GM18502 (cell line): ENCODE measurements around the gene DOLPP1.

Source experiments
- ATAC-seq: cut with Tn5 transposase; IDR thresholded peaks from one replicate; pipeline ENCODE4 v1.9.1; 2021; ENCODE audit warnings: mild to moderate bottlenecking; ENCODE audit not compliant: unreplicated experiment, poor library complexity

DOLPP1 gene

DNA sequence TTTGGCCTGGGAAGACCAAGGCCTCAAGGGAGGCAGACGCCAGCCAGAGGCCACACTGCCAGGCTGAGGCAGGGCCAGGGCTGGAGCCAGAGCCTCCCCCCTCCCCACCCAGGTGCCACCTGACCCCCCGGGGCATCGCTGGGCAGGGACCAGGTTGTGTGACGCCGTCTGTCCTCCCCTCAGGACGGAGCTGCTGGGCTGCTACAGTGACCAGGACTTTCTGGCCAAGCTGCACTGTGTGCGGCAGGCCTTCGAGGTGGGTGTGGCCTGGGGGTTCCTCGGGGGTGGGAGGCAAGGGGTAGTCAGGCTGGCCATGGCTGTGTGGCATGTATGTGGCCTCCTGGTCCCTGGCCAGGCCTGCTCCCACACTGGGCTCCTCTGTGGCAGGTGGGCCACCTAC, 17.9 kb upstream of the DOLPP1 start:
- ATAC-seq = no peak

DNA sequence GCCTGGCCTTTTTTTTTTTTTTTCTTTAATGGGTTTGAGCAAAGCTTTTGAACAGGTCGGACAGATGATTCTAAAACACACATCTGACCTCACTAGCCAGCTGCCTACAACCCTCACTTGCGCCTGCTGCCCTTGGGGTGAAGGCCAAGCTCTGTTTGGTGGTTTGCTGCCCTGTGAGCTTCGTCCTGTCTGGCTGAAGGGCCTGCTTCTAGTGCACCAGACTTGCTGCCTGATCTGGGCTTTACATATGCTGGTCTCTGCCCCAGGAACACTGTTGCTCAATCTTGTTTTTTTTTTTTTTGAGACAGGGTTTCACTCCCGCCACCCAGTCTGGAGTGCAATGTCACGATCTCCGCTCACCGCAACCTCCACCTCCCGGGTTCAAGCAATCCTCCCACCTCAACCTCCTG, 16.4 kb upstream of the DOLPP1 start:
- ATAC-seq = no peak

DNA sequence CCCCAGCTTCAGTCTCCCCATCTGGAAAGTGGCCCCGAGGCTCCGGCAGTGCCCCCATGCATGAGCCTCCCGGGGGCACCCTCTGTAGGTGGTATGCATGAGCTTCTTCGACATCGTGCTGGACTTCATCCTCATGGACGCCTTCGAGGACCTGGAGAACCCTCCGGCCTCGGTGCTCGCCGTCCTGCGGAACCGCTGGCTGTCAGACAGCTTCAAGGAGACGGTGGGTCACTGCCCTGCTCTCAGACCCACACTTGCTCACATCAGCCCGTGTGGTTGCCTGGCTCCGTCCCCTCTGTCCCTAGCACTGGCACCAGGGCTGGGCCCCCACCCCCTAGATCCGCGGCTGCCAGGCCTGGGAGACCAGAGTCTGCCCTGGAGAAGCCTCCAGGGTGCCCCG, 12.8 kb upstream of the DOLPP1 start:
- no peak for ATAC-seq

DNA sequence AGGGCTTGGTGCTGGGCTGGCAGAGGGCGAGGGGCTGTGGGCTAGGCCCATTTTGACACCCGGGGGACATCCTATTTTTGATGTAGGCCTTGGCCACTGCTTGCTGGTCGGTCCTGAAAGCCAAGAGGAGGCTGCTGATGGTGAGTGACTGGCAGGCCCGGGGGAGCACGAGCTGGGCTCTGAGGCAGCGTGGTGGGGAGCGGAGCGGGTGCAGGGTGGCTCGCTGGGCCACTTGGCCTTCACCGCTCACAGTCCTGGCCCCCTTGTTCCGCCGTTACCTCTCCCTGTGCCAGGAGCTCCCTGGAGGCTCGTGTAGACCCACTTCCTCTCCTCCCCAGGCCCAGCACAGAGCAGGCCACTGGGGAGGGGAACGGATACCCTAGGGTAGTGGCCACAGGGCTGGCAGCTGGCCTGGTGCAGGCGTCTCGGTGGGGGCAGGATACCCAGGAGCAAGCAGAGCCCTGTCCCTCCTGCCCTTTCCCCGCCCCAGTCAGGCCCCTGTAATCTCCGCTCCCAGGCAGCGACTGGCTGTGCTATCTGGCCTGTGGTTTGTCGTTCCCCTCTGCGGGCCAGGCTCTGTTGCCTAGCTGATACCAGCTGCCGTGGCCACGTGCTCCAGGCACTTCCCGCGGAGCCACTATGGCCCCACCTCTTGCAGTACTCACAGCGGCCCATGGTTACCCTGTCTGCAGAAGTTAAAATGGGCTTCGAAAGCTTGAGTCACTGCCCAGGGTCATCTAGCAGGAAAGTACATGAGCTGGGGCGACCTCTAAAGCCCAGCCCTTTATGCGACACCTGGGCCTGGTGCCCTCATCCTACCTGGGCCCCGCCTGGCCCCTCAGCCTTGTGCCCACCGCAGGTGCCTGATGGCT, 11.7 kb upstream of the DOLPP1 start:
- no peak for ATAC-seq

DNA sequence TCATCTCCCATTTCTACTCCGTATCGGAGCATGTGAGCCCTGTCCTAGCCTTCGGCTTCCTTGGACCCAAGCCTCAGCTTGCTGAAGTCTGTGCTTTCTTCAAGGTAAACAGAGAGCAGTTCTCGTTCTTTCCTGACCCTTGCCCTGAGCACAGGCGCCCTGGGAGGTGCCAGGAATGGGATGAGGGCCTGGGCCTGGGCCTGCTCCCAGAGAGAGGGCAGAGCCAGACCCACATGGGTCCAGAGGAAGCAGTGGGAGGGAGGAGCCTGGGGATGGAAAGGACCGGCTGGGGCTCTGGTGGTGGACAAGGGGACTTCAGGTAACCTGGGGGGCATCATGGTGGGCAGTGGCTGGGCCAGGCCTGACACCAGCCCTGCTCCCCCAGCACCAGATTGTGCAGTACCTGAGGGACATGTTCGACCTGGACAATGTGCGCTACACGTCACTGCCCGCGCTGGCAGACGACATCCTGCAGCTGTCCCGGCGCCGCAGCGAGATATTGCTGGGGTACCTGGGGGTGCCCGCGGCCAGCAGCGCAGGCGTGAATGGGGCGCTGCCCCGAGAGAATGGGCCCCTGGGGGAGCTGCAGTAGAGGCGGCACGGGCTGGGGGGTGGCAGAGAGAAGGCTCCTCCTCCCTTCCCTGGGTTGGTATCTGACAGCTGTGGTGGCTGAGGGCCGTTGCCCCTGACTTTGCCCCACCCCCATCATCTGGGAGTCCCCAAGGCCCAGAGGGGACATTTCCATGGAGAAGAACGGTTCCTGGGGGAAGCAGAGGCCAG, 10.9 kb upstream of the DOLPP1 start:
- ATAC-seq = no peak

DNA sequence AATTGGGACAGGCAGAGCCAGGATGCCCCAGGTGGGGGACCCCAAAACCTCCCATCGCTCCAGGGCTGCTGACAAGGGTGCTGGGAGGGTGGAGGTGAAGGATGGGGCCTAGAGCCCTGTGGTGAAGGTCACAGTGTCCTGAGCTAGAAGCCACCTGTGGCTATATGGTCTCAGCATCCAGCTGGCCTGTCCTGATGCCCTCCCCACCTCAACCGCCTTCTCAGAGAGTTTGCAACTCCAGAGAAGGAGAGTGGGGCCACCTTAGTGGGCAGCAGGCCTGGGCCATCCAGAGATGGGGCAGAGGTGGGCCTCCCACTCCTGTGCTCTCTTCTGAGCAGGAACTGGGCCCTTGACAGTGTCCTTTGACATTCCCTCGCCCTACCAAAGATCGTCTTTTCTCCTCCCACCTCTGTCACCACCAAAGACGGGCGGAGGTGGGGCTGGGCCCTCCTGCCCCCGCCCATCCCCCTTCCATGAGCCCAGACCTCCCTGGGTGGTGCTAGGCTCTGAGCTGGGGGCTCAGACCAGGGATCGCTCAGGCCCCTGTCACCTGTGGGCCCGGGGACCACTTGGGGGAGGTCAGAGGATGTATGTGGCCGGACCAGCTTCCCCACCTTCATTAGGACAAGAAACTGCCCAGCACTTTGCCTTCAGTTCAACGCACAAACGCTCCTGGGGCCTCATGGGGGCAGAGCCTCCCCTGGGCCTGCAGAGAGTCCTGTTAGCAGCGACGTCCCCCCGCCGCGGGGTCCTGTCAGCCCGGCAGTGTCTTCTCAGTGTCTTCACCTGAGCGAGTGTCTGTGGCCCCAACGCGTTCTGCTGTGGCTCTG, 10.0 kb upstream of the DOLPP1 start:
- ATAC-seq = no peak

DNA sequence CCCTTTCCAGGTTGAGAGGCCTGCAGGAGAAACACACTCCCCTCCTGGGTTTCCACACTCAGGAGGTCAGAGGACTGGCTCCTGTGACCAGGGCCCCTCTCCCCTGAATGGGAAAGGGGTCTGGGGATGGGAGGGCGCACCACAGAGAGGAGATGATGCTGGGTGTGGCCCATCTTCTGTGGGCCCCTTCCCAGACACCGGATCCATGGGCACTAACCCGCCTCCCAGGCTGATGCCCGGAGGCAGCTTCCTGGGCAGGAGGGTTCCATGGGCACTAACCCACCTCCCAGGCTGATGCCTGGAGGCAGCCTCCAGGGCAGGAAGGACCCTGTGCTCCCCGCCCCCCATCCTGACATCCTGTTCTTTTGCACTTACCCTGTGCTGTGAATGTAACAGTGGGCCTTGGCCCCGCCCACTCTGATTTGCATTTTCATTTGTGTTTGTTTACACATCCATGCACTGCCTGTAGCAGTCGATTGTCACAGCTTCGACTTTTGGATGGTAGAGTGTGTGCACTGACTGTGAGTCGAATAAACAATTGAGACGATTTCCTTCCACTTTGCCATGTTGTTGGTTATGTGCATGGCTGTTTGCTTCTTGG, 9.3 kb upstream of the DOLPP1 start:
- no peak for ATAC-seq

DNA sequence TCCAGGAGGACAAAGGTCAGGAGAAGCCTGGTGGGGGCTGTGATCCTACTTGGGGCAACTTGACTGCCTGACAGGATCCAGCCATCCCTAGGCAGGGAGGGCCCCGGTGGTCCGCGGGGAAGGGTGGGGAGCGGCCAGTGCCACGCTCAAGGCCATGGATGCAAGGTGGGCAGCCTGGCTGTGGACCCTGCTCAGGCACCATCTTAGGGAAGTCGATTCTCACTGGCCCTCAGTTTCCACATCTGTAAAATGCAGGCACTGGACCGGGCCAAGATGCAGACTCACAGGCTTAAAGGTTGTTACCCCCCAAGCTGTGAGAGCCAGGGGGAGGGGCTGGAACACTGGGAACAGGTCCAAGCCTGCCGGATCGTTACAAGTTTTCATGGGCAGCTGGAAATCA, 8.7 kb upstream of the DOLPP1 start:
- ATAC-seq = no peak

DNA sequence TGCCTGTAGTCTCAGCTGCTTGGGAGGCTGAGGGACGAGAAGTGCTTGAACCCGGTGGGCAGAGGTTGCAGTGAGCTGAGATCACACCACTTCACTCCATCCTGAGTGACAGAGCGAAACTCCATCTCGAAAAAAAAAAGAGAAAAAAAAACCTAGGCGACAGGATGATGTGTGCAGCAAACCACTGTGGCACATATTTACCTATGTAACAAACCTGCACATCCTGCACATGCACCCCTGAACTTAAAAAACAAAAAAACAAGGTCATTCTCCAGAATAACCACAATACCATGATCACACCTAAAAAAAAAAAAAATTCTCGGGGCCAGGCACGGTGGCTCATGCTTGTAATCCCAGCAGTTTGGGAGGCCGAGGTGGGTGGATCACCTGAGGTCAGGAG, 7.5 kb upstream of the DOLPP1 start:
- no peak for ATAC-seq

DNA sequence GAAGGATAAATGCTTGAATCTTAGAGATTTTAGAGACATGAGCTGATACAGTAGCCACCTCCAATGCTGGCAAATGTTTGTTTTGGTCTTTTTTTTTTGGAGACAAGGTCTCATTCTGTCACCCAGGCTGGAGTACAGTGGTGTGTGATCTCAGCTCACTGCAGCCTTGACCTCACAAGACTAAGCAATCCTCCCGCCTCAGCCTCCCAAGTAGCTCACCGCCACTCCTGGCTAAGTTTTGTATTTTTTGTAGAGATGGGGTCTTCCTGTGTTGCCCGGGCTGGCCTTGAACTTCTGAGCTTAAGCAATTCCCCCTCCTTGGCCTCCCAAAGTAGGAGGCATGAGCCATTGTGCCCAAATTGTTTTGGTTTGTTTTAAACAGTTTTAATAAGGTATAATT, 6.8 kb upstream of the DOLPP1 start:
- ATAC-seq = no peak

DNA sequence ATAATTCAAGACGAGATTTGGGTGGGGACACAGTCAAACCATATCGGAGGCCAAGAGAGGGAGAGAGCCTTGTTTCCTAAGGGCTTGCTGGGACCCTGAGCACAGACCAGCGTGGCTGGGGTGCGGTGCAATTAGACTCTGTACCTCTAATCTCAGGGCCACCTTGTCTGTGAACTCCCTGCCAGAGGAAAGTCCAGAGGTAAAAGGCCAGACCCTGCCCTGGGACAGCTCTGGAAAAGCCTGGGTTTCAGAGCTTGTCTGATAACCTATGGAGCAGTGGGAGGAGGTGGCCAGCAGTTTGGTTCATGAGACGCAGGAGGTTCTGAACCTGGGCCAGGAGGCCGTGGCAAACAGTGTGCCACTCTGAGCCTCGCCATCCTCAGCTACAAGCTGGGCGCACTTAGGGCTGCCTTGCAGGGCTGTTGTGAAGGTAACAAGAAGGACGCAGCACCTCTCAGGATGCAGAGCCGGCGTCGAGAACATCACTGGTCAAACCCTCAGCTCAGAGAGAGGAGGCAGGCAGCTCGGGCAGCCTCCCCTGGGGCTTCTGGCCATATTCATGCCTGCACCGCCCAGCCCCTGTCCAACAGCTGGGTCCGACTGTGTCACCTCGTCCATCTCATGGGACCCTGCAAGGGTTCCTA, 4.8 kb upstream of the DOLPP1 start:
- no peak for ATAC-seq

DNA sequence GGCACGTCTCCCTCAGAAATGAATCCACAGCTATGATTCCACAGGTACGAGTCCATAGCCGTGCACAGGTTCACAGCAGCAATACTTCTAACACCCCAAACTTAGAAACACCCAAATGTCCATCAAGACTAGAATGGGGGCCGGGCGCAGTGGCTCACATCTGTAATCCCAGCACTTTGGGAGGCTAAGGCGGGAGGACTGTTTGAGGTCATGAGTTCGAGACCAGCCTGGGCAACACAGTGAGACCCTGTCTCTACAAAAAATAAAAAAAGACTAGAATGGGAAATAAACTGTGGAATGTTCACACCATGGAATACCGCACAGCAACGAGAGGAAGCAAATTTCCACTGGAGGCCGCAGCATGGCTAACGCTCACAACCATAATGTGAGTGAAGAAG, 4.3 kb upstream of the DOLPP1 start:
- no peak for ATAC-seq

DNA sequence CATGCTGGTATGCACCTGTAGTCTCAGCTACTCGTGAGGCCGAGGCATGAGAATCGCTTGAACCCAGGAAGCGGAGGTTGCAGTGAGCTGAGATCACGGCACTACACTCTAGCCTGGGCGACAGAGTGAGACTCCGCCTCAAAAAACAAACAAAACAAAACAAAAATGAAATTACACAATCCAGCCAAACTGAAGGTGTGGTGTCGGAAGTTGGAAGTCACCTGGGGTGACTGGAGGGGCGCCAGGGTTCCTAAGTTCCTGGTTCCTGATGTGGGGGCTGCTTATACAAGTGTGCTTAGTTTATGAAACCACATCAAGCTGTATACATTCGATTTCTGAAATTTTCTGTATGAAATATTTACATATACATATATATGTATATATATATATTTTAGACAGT, 3.7 kb upstream of the DOLPP1 start:
- ATAC-seq = no peak

DNA sequence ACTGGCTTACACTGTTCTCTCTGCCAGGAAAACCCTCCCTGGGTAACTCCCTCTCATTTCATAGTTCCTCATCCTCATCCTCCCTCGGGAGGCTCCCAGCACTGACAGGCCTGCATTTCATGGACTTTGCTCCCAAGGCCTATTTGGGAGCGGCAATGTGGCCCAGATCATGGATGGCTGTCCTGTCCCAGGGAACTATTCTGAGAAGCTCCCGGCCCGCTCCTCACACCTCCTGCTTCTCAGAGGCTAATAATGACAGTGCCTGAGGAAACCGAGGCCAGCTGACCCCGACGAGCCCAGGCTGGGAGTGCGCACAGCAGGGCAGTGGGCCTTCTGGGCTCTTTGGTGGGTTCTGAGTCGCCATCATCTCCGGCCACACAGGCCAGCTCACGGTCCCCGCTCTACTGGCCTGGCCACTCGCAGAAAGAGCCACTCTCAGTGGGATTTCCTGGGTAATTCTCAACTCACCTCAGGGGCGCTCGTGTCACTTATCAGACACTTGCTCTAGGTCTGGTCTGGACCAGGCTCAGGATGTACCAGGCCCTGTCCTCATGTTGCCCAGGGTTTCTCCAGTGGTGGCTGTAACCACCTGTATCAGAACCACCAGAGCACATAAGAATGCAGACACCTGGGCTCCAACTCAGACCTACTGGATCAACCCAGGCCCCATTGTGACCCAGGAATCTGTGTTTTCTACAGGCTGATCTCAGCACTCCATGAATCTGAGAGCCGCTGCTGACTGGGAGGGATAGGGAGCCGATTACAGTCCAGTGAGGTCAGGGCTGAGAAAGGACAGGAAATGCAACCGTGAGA, 2.0 kb upstream of the DOLPP1 start:
- ATAC-seq = no peak

DNA sequence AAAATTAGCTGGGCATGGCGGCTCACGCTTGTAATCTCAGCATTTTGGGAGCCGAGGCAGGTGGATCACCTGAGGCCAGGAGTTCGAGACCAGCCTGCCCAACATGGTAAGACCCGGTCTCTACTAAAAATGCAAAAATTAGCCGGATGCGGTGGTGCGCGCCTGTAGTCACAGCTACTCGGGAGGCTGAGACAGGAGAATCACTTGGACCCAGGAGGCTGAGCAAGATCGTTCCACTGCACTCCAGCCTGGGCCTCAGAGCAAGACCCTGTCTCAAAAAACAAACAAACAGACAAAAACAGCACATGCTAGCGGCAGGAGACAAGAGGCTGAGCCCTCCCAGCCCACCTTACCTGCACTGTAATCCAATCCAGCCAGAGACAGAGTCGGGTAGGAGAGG, 1.1 kb upstream of the DOLPP1 start:
- ATAC-seq = no peak

DNA sequence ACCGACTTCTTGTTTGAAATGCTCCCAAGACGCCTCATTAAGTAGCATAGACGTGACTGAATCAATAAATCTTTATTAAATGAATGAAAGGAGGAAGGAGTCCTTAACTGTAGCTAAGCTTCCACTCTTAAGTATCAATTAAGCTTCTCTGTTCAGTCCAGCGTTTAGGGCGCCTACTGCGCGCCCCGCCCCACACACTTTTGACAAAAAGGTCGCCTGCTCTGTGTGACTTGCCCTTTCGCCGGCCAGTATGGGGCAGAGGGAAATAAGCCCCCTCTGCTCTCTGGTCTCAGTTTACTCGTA, 662 bp upstream of the DOLPP1 start:
- no peak for ATAC-seq

DNA sequence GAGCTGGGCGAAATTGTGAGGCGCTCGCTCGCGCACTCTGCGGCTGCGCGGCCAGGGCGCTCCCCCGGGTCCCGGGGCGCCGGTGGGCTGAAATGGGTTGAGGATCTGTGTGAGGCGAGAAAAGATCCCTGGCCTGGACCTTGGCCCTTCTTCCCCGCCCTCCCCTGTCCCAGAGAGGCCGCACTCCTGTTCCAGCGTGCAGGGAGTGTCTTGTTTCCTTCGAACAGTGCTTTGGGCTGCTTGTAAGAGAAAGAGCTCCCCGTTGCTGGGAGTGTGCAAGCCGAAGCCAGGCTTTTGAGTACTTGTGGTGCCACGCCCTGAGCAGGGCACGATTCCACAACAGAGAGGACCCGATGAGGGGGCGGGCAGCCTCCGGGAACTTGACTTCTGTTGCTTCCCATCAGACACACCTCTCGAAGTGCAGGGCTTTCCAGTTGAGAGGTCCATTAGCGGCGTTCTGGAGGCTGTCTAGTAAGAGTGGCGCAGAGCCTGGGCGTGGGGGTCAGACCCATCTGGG, 535 bp downstream of the DOLPP1 start:
- ATAC-seq = no peak

DNA sequence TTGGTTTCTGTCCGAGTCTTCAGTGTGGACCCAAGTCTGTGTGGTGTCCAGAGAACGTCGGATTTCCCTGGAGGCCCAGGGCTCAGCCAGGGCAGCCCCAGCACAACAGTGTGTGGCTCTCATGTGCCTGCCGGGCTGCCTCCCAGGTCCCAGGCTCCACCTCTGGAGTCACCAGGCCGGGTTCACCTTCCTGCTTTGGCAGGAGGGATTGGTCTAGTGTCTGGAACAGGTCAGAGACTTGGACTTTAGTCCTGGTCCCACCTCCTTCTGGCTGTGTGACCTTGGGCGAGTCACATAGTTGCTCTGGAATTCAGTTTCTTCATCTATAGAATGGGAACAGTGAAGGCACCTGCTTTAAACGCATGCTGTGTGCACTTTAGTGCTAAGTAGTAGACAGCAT, 3.2 kb downstream of the DOLPP1 start:
- no peak for ATAC-seq

DNA sequence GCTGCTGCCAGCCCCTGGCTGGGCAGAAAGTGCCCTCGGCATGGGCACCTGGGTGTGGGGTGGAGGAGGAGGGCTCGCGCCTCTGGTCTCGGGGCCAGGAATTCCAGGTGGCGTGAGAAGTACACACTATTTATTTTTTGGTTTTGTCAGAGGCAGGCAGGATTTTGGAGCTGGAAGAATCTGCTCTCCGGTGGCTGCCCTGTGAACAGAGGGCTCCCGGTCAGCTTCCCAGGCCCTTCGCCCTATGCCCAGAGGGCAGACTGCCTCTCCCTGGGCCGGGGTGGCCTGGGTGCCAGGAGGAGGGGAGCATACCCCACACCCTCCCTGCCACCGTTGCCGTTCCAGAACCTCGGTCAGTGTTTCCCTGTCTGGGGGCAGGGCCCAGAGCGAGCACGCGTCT, 8.3 kb downstream of the DOLPP1 start:
- ATAC-seq = no peak
